Neural cell (in vitro differentiated cells): ENCODE results near the gene TOM1. TPM values are rescaled to one million over a fixed set of nuclear protein-coding genes. Genes with fewer than 3 reads are reported as not detected.

ENCODE experiments used
- H2AFZ ChIP-seq: fragments of 200-600, 300-800 bp; sonication (generic), shearing (Covaris generic); 2 replicates; pipeline ENCODE4 v1.6.0; 2014; ENCODE audit warnings: low read depth, mild to moderate bottlenecking, antibody characterized with exemption, low read length, moderate library complexity
- H3F3A ChIP-seq: fragments of 200-600 bp; shearing (Covaris generic); 2 replicates; pipeline ENCODE4 v1.6.1; 2016; ENCODE audit warnings: mild to moderate bottlenecking, moderate library complexity, mixed read lengths, antibody characterized with exemption, low read length; ENCODE audit not compliant: insufficient read depth, poor library complexity, severe bottlenecking
- H3K27ac ChIP-seq: fragments of 200-600, 300-800 bp; sonication (generic), shearing (Covaris generic); 2 replicates; pipeline ENCODE4 v1.5.1; 2014; ENCODE audit warnings: mild to moderate bottlenecking, low read length, moderate library complexity
- H3K27me3 ChIP-seq: fragments of 300-800, 200-600 bp; sonication (generic), shearing (Covaris generic); 2 replicates; pipeline ENCODE4 v1.6.0; 2014; ENCODE audit warnings: mild to moderate bottlenecking, low read depth, low read length, moderate library complexity; ENCODE audit not compliant: insufficient read depth
- H3K36me3 ChIP-seq: fragments of 300-800, 200-600 bp; sonication (generic), shearing (Covaris generic); 2 replicates; pipeline ENCODE4 v1.5.1; 2014; ENCODE audit warnings: mild to moderate bottlenecking, antibody characterized with exemption, low read length, moderate library complexity; ENCODE audit not compliant: insufficient read depth
- H3K4me2 ChIP-seq: fragments of 300-800, 200-600 bp; sonication (generic), shearing (Covaris generic); 2 replicates; pipeline ENCODE4 v1.6.0; 2014; ENCODE audit warnings: mild to moderate bottlenecking, low read length
- H3K4me3 ChIP-seq: fragments of 300-800, 200-600 bp; sonication (generic), shearing (Covaris generic); 2 replicates; pipeline ENCODE4 v1.5.1; 2014; ENCODE audit warnings: mild to moderate bottlenecking, low read length, moderate library complexity
- H3K79me2 ChIP-seq: fragments of 200-600 bp; shearing (Covaris generic); replicated peaks from 2 replicates; pipeline ENCODE4 v1.6.0; 2014; ENCODE audit warnings: mild to moderate bottlenecking, low read length, moderate library complexity; ENCODE audit not compliant: insufficient read depth
- H3K9ac ChIP-seq: fragments of 300-800, 200-600 bp; sonication (generic), shearing (Covaris generic); 2 replicates; pipeline ENCODE4 v1.6.1; 2016; ENCODE audit warnings: mild to moderate bottlenecking, low read length, mixed read lengths
- H3K9me2 ChIP-seq: fragments of 200-600 bp; shearing (Covaris generic); 2 replicates; pipeline ENCODE4 v1.6.1; 2016; ENCODE audit warnings: mild to moderate bottlenecking, low read length, mixed read lengths; ENCODE audit not compliant: insufficient read depth
- H3K9me3 ChIP-seq: fragments of 200-600, 300-800 bp; sonication (generic), shearing (Covaris generic); 2 replicates; pipeline ENCODE4 v1.6.1; 2016; ENCODE audit warnings: mild to moderate bottlenecking, mixed run types, low read length, moderate library complexity, mixed read lengths
- H4K20me1 ChIP-seq: fragments of 200-600 bp; shearing (Covaris generic); 2 replicates; pipeline ENCODE4 v1.6.1; 2016; ENCODE audit warnings: mild to moderate bottlenecking, mixed run types; ENCODE audit not compliant: insufficient read depth
- CTCF ChIP-seq: fragments of 450-650 bp; IDR thresholded peaks from 2 replicates; pipeline ENCODE4 v1.5.1; 2014; ENCODE audit warnings: antibody characterized with exemption, mild to moderate bottlenecking, moderate library complexity; ENCODE audit not compliant: poor library complexity, severe bottlenecking
- EP300 ChIP-seq: fragments of 450-650 bp; conservative IDR thresholded peaks from 2 replicates; pipeline ENCODE4 v1.6.1; 2014; ENCODE audit warnings: antibody characterized with exemption, mild to moderate bottlenecking, moderate library complexity; ENCODE audit not compliant: poor library complexity, severe bottlenecking
- EZH2 ChIP-seq: fragments of 200-600, 300-800 bp; shearing (Covaris generic), sonication (generic); IDR thresholded peaks from 2 replicates; pipeline ENCODE4 v1.6.1; 2014; ENCODE audit warnings: antibody characterized with exemption, low read length, borderline replicate concordance, mild to moderate bottlenecking; ENCODE audit not compliant: insufficient read depth, poor library complexity, severe bottlenecking
- MXI1 ChIP-seq: fragments of 450-650 bp; conservative IDR thresholded peaks from 2 replicates; pipeline ENCODE4 v1.6.1; 2014; ENCODE audit warnings: antibody characterized with exemption, mild to moderate bottlenecking; ENCODE audit not compliant: poor library complexity, severe bottlenecking
- POLR2AphosphoS5 ChIP-seq: IDR thresholded peaks from 2 replicates; pipeline ENCODE4 v1.6.1; 2012
- RAD21 ChIP-seq: fragments of 450-650 bp; conservative IDR thresholded peaks from 2 replicates; pipeline ENCODE4 v1.6.1; 2014; ENCODE audit warnings: antibody characterized with exemption, mild to moderate bottlenecking, moderate library complexity
- SMC3 ChIP-seq: fragments of 450-650 bp; conservative IDR thresholded peaks from 2 replicates; pipeline ENCODE4 v1.6.1; 2014; ENCODE audit warnings: antibody characterized with exemption, mild to moderate bottlenecking, moderate library complexity; ENCODE audit not compliant: poor library complexity
- TAF1 ChIP-seq: IDR thresholded peaks from 2 replicates; pipeline ENCODE4 v1.6.1; 2012; ENCODE audit warnings: low read depth
- polyA plus RNA-seq: library from polyadenylated mRNA; depleted of rRNA; stranded (reverse); fragments of >200 nt; gene quantifications from 2 replicates; pipeline ENCODE4 v1.2.3, GENCODE V29; 2014
- TF ChIP-seq, protein P1 (sequence below): IDR thresholded peaks from 2 replicates; pipeline ENCODE4 v1.6.1; 2012; ENCODE audit warnings: borderline replicate concordance

The TOM1 gene
- polyA plus RNA-seq, 1 donor from 2014 or later: 13.3 TPM

DNA sequence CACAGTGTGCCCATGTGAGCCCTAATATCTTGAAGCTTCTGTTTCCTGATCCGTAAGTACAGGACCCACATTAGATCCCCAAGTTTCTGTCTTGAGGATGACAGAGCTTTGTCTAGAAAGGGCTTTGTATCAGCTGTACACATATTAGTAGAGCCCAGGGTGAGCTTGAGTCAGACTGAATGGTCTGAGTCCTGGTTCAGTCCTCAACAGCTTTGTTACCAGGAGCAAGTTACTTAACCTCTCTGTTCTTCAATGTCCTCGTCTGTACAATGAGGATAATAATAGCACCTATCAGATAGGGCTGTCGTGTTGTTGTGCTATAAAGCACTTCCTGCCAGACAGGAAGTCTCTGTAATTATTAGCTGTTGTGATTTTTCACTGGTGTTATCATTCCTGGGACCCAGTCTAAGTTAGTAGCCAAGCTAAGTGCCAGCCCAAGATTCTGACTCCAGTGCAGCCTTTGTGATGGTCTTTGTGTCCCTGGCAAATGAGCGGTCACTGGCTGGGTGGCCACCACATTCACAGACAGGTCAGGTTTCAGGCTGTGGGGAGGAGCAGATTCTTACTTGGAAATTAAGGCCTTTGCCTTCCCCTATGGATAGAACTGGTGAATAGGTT is 6.8 kb downstream of the TOM1 start:
- no peaks in the 10 kb centered on the region for H3K79me2 ChIP-seq
- H3K36me3 ChIP-seq: no peaks in the 10 kb centered on the region
- H3K4me2 ChIP-seq: no peak overlapping the region
- no peaks in the 10 kb centered on the region for H3F3A ChIP-seq
- H3K9ac ChIP-seq: no peak overlapping the region
- no peak overlapping the region for H2AFZ ChIP-seq
- TF ChIP-seq RAD21 (no peak), EP300 (no peak), SMC3 (no peak), MXI1 (no peak), POLR2AphosphoS5 (no peak), CTCF (no peak), EZH2 (no peak), TAF1 (no peak)
- TF ChIP-seq, protein P1, sequence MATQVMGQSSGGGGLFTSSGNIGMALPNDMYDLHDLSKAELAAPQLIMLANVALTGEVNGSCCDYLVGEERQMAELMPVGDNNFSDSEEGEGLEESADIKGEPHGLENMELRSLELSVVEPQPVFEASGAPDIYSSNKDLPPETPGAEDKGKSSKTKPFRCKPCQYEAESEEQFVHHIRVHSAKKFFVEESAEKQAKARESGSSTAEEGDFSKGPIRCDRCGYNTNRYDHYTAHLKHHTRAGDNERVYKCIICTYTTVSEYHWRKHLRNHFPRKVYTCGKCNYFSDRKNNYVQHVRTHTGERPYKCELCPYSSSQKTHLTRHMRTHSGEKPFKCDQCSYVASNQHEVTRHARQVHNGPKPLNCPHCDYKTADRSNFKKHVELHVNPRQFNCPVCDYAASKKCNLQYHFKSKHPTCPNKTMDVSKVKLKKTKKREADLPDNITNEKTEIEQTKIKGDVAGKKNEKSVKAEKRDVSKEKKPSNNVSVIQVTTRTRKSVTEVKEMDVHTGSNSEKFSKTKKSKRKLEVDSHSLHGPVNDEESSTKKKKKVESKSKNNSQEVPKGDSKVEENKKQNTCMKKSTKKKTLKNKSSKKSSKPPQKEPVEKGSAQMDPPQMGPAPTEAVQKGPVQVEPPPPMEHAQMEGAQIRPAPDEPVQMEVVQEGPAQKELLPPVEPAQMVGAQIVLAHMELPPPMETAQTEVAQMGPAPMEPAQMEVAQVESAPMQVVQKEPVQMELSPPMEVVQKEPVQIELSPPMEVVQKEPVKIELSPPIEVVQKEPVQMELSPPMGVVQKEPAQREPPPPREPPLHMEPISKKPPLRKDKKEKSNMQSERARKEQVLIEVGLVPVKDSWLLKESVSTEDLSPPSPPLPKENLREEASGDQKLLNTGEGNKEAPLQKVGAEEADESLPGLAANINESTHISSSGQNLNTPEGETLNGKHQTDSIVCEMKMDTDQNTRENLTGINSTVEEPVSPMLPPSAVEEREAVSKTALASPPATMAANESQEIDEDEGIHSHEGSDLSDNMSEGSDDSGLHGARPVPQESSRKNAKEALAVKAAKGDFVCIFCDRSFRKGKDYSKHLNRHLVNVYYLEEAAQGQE: no peak
- H3K9me3 ChIP-seq: no peaks in the 10 kb centered on the region
- H3K4me3 ChIP-seq: no peak overlapping the region
- no peaks in the 10 kb centered on the region for H4K20me1 ChIP-seq
- no peaks in the 10 kb centered on the region for H3K9me2 ChIP-seq
- no peak overlapping the region for H3K27ac ChIP-seq
- no peaks in the 10 kb centered on the region for H3K27me3 ChIP-seq

GRCh38 chr22:35307372-35307771 is 7.7 kb downstream of the TOM1 start:
- TF ChIP-seq MXI1 (no peak), CTCF (no peak), SMC3 (no peak), TAF1 (no peak), EZH2 (no peak), EP300 (no peak), RAD21 (no peak), POLR2AphosphoS5 (no peak)
- TF ChIP-seq, protein P1: no peak
- no peak overlapping the region for H3K4me3 ChIP-seq
- no peaks in the 10 kb centered on the region for H3K79me2 ChIP-seq
- H4K20me1 ChIP-seq: no peaks in the 10 kb centered on the region
- H3K36me3 ChIP-seq: no peaks in the 10 kb centered on the region
- H3K4me2 ChIP-seq: no peak overlapping the region
- H3F3A ChIP-seq: no peaks in the 10 kb centered on the region
- H3K9me3 ChIP-seq: no peaks in the 10 kb centered on the region
- no peaks in the 10 kb centered on the region for H3K27me3 ChIP-seq
- H3K9ac ChIP-seq: no peak overlapping the region
- no peaks in the 10 kb centered on the region for H3K9me2 ChIP-seq
- no peak overlapping the region for H3K27ac ChIP-seq
- H2AFZ ChIP-seq: no peak overlapping the region
